GM12878 (cell line): Measurements from ENCODE around the gene FAM200A. TPM values are rescaled to one million over a fixed set of nuclear protein-coding genes. Genes with fewer than 3 reads are reported as not detected.
A peak's percentile ranks its signal among the peaks of the same experiment; 100 is the strongest.

Experiments
- BACH1 ChIP-seq: fragments of 450-650 bp; IDR thresholded peaks from 2 replicates; pipeline ENCODE4 v1.6.1; 2017; ENCODE audit warnings: mild to moderate bottlenecking, borderline replicate concordance
- BHLHE40 ChIP-seq, 2 experiments: fragments of 450-650 bp in 1 of 2; IDR thresholded peaks; 2 replicates each; pipeline ENCODE4 v1.6.1; 2011 to 2017; ENCODE audit warnings: low read depth in 2 of 2, borderline replicate concordance in 1 of 2, improper control_type of control experiment in 1 of 2, low read length in 1 of 2, mild to moderate bottlenecking in 1 of 2
- DPF2 ChIP-seq: fragments of 450-650 bp; IDR thresholded peaks from 2 replicates; pipeline ENCODE4 v1.6.1; 2017; ENCODE audit warnings: mild to moderate bottlenecking
- JUNB ChIP-seq: IDR thresholded peaks from 2 replicates; pipeline ENCODE4 v1.6.1; 2016; ENCODE audit warnings: antibody characterized with exemption, mild to moderate bottlenecking
- KLF5 ChIP-seq: fragments of 450-650 bp; IDR thresholded peaks from 2 replicates; pipeline ENCODE4 v1.6.1; 2014; ENCODE audit warnings: mild to moderate bottlenecking; ENCODE audit not compliant: partially characterized antibody
- MYB ChIP-seq: fragments of 150-350 bp; IDR thresholded peaks from 2 replicates; pipeline ENCODE4 v1.6.1; 2014; ENCODE audit warnings: mild to moderate bottlenecking, low read depth, low read length, borderline replicate concordance
- NFYB ChIP-seq: IDR thresholded peaks from 2 replicates; pipeline ENCODE4 v1.6.1; 2011; ENCODE audit warnings: low read depth, mild to moderate bottlenecking, low read length, improper control_type of control experiment, moderate library complexity; ENCODE audit not compliant: insufficient read depth
- NRF1 ChIP-seq: conservative IDR thresholded peaks from 2 replicates; pipeline ENCODE4 v1.6.1; 2011; ENCODE audit warnings: mild to moderate bottlenecking, low read depth, low read length, improper control_type of control experiment
- POLR2AphosphoS2 ChIP-seq: IDR thresholded peaks from 2 replicates; pipeline ENCODE4 v1.6.1; 2011; ENCODE audit warnings: low read depth, mild to moderate bottlenecking, low read length, improper control_type of control experiment, moderate library complexity
- RAD21 ChIP-seq: IDR thresholded peaks from 2 replicates; pipeline ENCODE4 v1.6.1; 2011; ENCODE audit warnings: mild to moderate bottlenecking, low read depth, low read length, moderate library complexity; ENCODE audit not compliant: insufficient read depth
- SP1 ChIP-seq: IDR thresholded peaks from one replicate; pipeline ENCODE4 v1.6.1; 2011; ENCODE audit warnings: low read depth, low read length
- SUPT20H ChIP-seq: IDR thresholded peaks from 2 replicates; pipeline ENCODE4 v1.6.1; 2011; ENCODE audit warnings: low read depth, mild to moderate bottlenecking, low read length, moderate library complexity, borderline replicate concordance; ENCODE audit not compliant: control insufficient read depth
- TAF1 ChIP-seq: IDR thresholded peaks from 2 replicates; pipeline ENCODE4 v1.6.1; 2011; ENCODE audit warnings: mild to moderate bottlenecking, low read depth, low read length, borderline replicate concordance
- WRNIP1 ChIP-seq: IDR thresholded peaks from 2 replicates; pipeline ENCODE4 v1.6.1; 2011; ENCODE audit warnings: low read depth, low read length, improper control_type of control experiment, borderline replicate concordance
- polyA plus RNA-seq, 11 experiments: library from polyadenylated mRNA; depleted of rRNA in 4 of 11; unstranded in 6 of 11; stranded (reverse) in 5 of 11; fragments of >200 nt; fragmentation: Nextera tagmentation in 4 of 11; fragmentation: Illumina TruSeq in 1 of 11; extraction: Ambion mirVana in 4 of 11; extraction: Trizol in 1 of 11; gene quantifications; 1 replicate in 1 of 11; 2 replicates in 10 of 11; pipeline versions ENCODE4 v1.2.1 to v1.2.3, GENCODE V29; 2011 to 2016; ENCODE audit warnings: inconsistent platforms in 2 of 11, missing spikeins in 2 of 11, low read depth in 1 of 11
- total RNA-seq, 4 experiments: library from RNA; depleted of rRNA in 3 of 4; stranded (reverse); fragments of >200 nt in 3 of 4; fragmentation: Illumina TruSeq in 1 of 4; extraction: Trizol in 1 of 4; gene quantifications; 2 replicates each; pipeline versions ENCODE4 v1.2.1 to v1.2.3, GENCODE V29; 2013 to 2021
- TF ChIP-seq, protein P1 (sequence below): fragments of 450-650 bp; IDR thresholded peaks from 2 replicates; pipeline ENCODE4 v1.6.1; 2016; ENCODE audit warnings: mild to moderate bottlenecking, moderate library complexity, borderline replicate concordance
- TF ChIP-seq, protein P2 (sequence below): fragments of 450-650 bp; IDR thresholded peaks from 2 replicates; pipeline ENCODE4 v1.6.1; 2017; ENCODE audit warnings: mild to moderate bottlenecking
- TF ChIP-seq, protein P3 (sequence below): IDR thresholded peaks from 2 replicates; pipeline ENCODE4 v1.6.1; 2012; ENCODE audit warnings: low read depth, low read length, improper control_type of control experiment
- TF ChIP-seq, protein P4 (sequence below): fragments of 450-650 bp; conservative IDR thresholded peaks from 2 replicates; pipeline ENCODE4 v1.6.1; 2017; ENCODE audit warnings: mild to moderate bottlenecking, moderate library complexity

FAM200A gene
- total and polyA plus RNA-seq, 10 of the 15 experiments (the other 5 are each of a cell fraction or from before 2014, with no cell fraction given) = 2.7 to 9.0 (median 6.5) TPM

DNA sequence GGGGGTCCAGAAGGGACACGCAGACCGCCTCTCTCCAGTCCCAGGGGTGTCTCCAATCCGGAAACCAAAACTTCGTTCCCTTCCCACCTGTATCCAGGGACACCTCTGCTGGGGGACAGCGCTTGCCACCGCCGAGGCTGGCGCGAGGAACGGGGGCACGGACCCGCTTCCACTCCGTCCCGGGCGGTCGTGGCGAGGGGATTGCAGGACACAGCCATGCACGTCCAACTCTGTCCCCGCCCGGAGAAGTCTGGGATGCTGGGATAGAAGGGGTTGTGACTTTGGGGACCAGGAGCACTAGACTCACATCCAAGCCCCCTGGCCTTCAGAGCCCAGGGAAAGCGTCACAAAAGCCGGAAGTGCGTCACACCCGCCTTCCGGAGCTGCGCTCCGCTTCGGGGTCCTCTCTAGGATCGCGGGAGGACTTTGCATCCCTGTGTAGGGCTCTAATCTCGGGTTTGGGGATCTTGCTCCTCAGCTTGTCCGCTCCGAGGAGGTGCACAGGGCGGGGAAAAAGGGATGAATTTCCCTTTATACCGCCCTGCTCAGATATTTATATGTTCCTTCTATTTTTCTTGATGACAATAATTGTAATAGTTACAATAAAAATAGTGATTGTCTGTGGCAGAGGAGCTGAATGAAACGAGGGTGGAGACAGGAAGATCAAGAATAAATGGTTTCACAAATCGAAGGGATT lies at the start of gene FAM200A (continued):
- TF ChIP-seq MYB (no peak), POLR2AphosphoS2 (peak; percentile 85), NRF1 (peak; percentile 19; the same call in 1 of the 2 replicates), RAD21 (no peak), BHLHE40 (IDR thresholded peaks at IDR 0.05; ENCODE audit: borderline replicate concordance in 1 of 2, low read depth in 2 of 2, low read length in 1 of 2) (peak in 1 of 2 experiments; percentile 11; a peak in 1 of 4 replicates), KLF5 (peak; percentile 33), TAF1 (peak; percentile 85), WRNIP1 (peak; percentile 72; the same call in 1 of the 2 replicates), BACH1 (peak; percentile 59; the same call in 1 of the 2 replicates), NFYB (no peak), DPF2 (no peak), SP1 (peak; percentile 32), JUNB (no peak), SUPT20H (no peak)
- TF ChIP-seq, protein P1, sequence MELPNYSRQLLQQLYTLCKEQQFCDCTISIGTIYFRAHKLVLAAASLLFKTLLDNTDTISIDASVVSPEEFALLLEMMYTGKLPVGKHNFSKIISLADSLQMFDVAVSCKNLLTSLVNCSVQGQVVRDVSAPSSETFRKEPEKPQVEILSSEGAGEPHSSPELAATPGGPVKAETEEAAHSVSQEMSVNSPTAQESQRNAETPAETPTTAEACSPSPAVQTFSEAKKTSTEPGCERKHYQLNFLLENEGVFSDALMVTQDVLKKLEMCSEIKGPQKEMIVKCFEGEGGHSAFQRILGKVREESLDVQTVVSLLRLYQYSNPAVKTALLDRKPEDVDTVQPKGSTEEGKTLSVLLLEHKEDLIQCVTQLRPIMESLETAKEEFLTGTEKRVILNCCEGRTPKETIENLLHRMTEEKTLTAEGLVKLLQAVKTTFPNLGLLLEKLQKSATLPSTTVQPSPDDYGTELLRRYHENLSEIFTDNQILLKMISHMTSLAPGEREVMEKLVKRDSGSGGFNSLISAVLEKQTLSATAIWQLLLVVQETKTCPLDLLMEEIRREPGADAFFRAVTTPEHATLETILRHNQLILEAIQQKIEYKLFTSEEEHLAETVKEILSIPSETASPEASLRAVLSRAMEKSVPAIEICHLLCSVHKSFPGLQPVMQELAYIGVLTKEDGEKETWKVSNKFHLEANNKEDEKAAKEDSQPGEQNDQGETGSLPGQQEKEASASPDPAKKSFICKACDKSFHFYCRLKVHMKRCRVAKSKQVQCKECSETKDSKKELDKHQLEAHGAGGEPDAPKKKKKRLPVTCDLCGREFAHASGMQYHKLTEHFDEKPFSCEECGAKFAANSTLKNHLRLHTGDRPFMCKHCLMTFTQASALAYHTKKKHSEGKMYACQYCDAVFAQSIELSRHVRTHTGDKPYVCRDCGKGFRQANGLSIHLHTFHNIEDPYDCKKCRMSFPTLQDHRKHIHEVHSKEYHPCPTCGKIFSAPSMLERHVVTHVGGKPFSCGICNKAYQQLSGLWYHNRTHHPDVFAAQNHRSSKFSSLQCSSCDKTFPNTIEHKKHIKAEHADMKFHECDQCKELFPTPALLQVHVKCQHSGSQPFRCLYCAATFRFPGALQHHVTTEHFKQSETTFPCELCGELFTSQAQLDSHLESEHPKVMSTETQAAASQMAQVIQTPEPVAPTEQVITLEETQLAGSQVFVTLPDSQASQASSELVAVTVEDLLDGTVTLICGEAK = peak; percentile 96
- TF ChIP-seq, protein P2, sequence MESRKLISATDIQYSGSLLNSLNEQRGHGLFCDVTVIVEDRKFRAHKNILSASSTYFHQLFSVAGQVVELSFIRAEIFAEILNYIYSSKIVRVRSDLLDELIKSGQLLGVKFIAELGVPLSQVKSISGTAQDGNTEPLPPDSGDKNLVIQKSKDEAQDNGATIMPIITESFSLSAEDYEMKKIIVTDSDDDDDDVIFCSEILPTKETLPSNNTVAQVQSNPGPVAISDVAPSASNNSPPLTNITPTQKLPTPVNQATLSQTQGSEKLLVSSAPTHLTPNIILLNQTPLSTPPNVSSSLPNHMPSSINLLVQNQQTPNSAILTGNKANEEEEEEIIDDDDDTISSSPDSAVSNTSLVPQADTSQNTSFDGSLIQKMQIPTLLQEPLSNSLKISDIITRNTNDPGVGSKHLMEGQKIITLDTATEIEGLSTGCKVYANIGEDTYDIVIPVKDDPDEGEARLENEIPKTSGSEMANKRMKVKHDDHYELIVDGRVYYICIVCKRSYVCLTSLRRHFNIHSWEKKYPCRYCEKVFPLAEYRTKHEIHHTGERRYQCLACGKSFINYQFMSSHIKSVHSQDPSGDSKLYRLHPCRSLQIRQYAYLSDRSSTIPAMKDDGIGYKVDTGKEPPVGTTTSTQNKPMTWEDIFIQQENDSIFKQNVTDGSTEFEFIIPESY = no peak
- TF ChIP-seq, protein P3, sequence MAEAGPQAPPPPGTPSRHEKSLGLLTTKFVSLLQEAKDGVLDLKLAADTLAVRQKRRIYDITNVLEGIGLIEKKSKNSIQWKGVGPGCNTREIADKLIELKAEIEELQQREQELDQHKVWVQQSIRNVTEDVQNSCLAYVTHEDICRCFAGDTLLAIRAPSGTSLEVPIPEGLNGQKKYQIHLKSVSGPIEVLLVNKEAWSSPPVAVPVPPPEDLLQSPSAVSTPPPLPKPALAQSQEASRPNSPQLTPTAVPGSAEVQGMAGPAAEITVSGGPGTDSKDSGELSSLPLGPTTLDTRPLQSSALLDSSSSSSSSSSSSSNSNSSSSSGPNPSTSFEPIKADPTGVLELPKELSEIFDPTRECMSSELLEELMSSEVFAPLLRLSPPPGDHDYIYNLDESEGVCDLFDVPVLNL = no peak
- TF ChIP-seq, protein P4, sequence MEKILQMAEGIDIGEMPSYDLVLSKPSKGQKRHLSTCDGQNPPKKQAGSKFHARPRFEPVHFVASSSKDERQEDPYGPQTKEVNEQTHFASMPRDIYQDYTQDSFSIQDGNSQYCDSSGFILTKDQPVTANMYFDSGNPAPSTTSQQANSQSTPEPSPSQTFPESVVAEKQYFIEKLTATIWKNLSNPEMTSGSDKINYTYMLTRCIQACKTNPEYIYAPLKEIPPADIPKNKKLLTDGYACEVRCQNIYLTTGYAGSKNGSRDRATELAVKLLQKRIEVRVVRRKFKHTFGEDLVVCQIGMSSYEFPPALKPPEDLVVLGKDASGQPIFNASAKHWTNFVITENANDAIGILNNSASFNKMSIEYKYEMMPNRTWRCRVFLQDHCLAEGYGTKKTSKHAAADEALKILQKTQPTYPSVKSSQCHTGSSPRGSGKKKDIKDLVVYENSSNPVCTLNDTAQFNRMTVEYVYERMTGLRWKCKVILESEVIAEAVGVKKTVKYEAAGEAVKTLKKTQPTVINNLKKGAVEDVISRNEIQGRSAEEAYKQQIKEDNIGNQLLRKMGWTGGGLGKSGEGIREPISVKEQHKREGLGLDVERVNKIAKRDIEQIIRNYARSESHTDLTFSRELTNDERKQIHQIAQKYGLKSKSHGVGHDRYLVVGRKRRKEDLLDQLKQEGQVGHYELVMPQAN = peak; percentile 66; the same call in 1 of the 2 replicates
